Activated T-helper 1 cell treated with anti-CD3 and anti-CD28 coated beads, Interleukin-12 subunit alpha, Interleukin-12 subunit beta, Interleukin-2, Interleukin-4 antibody, amounts not matched to agents 30 ng/mL and 10 ng/mL and 1 ng/mL, durations not matched to agents 14 hours and 24 hours and 36 hours (primary cell): ENCODE results near the gene SOX9. TPM values are rescaled to one million over a fixed set of nuclear protein-coding genes. Genes with fewer than 3 reads are reported as not detected.

Experiments
- DNase-seq: peaks from one replicate; pipeline ENCODE4 v3.0.0; 2021; ENCODE audit warnings: low spot score
- H3K27ac Mint-ChIP-seq: one replicate; pipeline ENCODE4 v1.8.0; 2021; ENCODE audit warnings: mild to moderate bottlenecking, mixed read lengths
- H3K27me3 Mint-ChIP-seq: one replicate; pipeline ENCODE4 v1.8.0; 2022; ENCODE audit warnings: mild to moderate bottlenecking, moderate library complexity, mixed read lengths; ENCODE audit not compliant: insufficient read depth
- H3K36me3 Mint-ChIP-seq: one replicate; pipeline ENCODE4 v1.8.0; 2021; ENCODE audit warnings: low read depth, mixed read lengths
- H3K4me1 Mint-ChIP-seq: one replicate; pipeline ENCODE4 v1.8.0; 2021; ENCODE audit warnings: low read depth, mixed read lengths
- H3K4me3 Mint-ChIP-seq: one replicate; pipeline ENCODE4 v1.8.0; 2021; ENCODE audit warnings: mild to moderate bottlenecking, moderate library complexity, mixed read lengths
- H3K9me3 Mint-ChIP-seq: one replicate; pipeline ENCODE4 v1.8.0; 2021; ENCODE audit warnings: mixed read lengths
- intact Hi-C: fragments of 100-400 bp; cut with micrococcal nuclease; formaldehyde crosslinking; loops from one replicate; pipeline ENCODE4 v1.15.1; 2024
- total RNA-seq: library from RNA; stranded (reverse); gene quantifications from 2 replicates; pipeline ENCODE4 v1.2.3, GENCODE V29; 2022

The SOX9 gene
- total RNA-seq: not detected in 2 replicates

- Mint-ChIP-seq H3K27me3 (peaks cover 66% of the 10 kb centered on the region), H3K27ac (peak within 1 kb of the TSS; percentile 68), H3K4me1 (no peaks in the 10 kb centered on the region), H3K36me3 (peaks cover 2% of the 10 kb centered on the region), H3K4me3 (no peak within 1 kb of the TSS), H3K9me3 (no peaks in the 10 kb centered on the region)
- intact Hi-C loops: no loop called here
- DNase-seq: no peak
These were observed at the start of gene SOX9 for GRCh38 chr17:72120642-72121163. TSS of gene SOX9 (plus strand) at chr17:72121020. CDS start at chr17:72121392, 372 bp downstream.

GRCh38 chr17:72071330-72071729 is 49.5 kb upstream of the SOX9 start:
- Mint-ChIP-seq H3K4me1 (no peaks in the 10 kb centered on the region), H3K27ac (no peak overlapping the region), H3K27me3 (no peaks in the 10 kb centered on the region), H3K36me3 (no peaks in the 10 kb centered on the region), H3K4me3 (no peak overlapping the region), H3K9me3 (peaks cover 1% of the 10 kb centered on the region)
- intact Hi-C loops: no loop called here
- DNase-seq: no peak

- DNase-seq: no peak
- no peak overlapping the region for H3K27ac Mint-ChIP-seq
- H3K4me3 Mint-ChIP-seq: no peak overlapping the region
- intact Hi-C loops: no loop called here
- no peaks in the 10 kb centered on the region for H3K36me3 Mint-ChIP-seq
- H3K27me3 Mint-ChIP-seq: no peaks in the 10 kb centered on the region
- no peaks in the 10 kb centered on the region for H3K4me1 Mint-ChIP-seq
- peaks cover 11% of the 10 kb centered on the region for H3K9me3 Mint-ChIP-seq
These were observed 44.7 kb upstream of the SOX9 start for GRCh38 chr17:72075995-72076677.

- Mint-ChIP-seq H3K4me1 (no peaks in the 10 kb centered on the region), H3K4me3 (no peak overlapping the region), H3K9me3 (peaks cover 15% of the 10 kb centered on the region), H3K36me3 (no peaks in the 10 kb centered on the region), H3K27me3 (no peaks in the 10 kb centered on the region), H3K27ac (no peak overlapping the region)
- DNase-seq: no peak
- intact Hi-C loops: no loop called here
These were observed 44.2 kb upstream of the SOX9 start for GRCh38 chr17:72076678-72077030.

- no peak for DNase-seq
- Mint-ChIP-seq H3K9me3 (peaks cover 17% of the 10 kb centered on the region), H3K27ac (no peak overlapping the region), H3K27me3 (no peaks in the 10 kb centered on the region), H3K4me1 (no peaks in the 10 kb centered on the region), H3K4me3 (no peak overlapping the region), H3K36me3 (no peaks in the 10 kb centered on the region)
- intact Hi-C loops: no loop called here
These were observed 43.4 kb upstream of the SOX9 start for GRCh38 chr17:72077326-72077960.

GRCh38 chr17:72079700-72080099 is 41.1 kb upstream of the SOX9 start:
- no peak for DNase-seq
- Mint-ChIP-seq H3K36me3 (no peaks in the 10 kb centered on the region), H3K27me3 (no peaks in the 10 kb centered on the region), H3K4me1 (no peaks in the 10 kb centered on the region), H3K4me3 (no peak overlapping the region), H3K27ac (no peak overlapping the region), H3K9me3 (peaks cover 17% of the 10 kb centered on the region)
- intact Hi-C loops: no loop called here

- Mint-ChIP-seq H3K4me3 (no peak overlapping the region), H3K4me1 (no peaks in the 10 kb centered on the region), H3K36me3 (no peaks in the 10 kb centered on the region), H3K9me3 (no peaks in the 10 kb centered on the region), H3K27me3 (no peaks in the 10 kb centered on the region), H3K27ac (no peak overlapping the region)
- no peak for DNase-seq
- intact Hi-C loops: no loop called here
These were observed 32.9 kb upstream of the SOX9 start for GRCh38 chr17:72087876-72088275.

- H3K27me3 Mint-ChIP-seq: no peaks in the 10 kb centered on the region
- no peaks in the 10 kb centered on the region for H3K36me3 Mint-ChIP-seq
- H3K9me3 Mint-ChIP-seq: no peaks in the 10 kb centered on the region
- DNase-seq: no peak
- no peak overlapping the region for H3K27ac Mint-ChIP-seq
- no peaks in the 10 kb centered on the region for H3K4me1 Mint-ChIP-seq
- intact Hi-C loops: no loop called here
- H3K4me3 Mint-ChIP-seq: no peak overlapping the region
These were observed 31.3 kb upstream of the SOX9 start for GRCh38 chr17:72089453-72089987.

GRCh38 chr17:72090108-72090507 is 30.7 kb upstream of the SOX9 start:
- Mint-ChIP-seq H3K4me3 (no peak overlapping the region), H3K36me3 (no peaks in the 10 kb centered on the region), H3K4me1 (no peaks in the 10 kb centered on the region), H3K27ac (no peak overlapping the region), H3K27me3 (no peaks in the 10 kb centered on the region), H3K9me3 (peaks cover 4% of the 10 kb centered on the region)
- DNase-seq: no peak
- intact Hi-C loops: no loop called here

GRCh38 chr17:72092710-72093322 is 28.0 kb upstream of the SOX9 start:
- H3K27ac Mint-ChIP-seq: no peak overlapping the region
- H3K4me3 Mint-ChIP-seq: no peak overlapping the region
- no peak for DNase-seq
- H3K36me3 Mint-ChIP-seq: no peaks in the 10 kb centered on the region
- H3K4me1 Mint-ChIP-seq: no peaks in the 10 kb centered on the region
- peaks cover 1% of the 10 kb centered on the region for H3K27me3 Mint-ChIP-seq
- intact Hi-C loops: no loop called here
- H3K9me3 Mint-ChIP-seq: peaks cover 5% of the 10 kb centered on the region

GRCh38 chr17:72093707-72094106 is 27.1 kb upstream of the SOX9 start:
- Mint-ChIP-seq H3K27ac (no peak overlapping the region), H3K9me3 (peaks cover 10% of the 10 kb centered on the region), H3K27me3 (peaks cover 1% of the 10 kb centered on the region), H3K4me3 (no peak overlapping the region), H3K4me1 (no peaks in the 10 kb centered on the region), H3K36me3 (no peaks in the 10 kb centered on the region)
- no peak for DNase-seq
- intact Hi-C loops: no loop called here

GRCh38 chr17:72095316-72095715 is 25.5 kb upstream of the SOX9 start:
- H3K4me1 Mint-ChIP-seq: no peaks in the 10 kb centered on the region
- H3K9me3 Mint-ChIP-seq: peaks cover 10% of the 10 kb centered on the region
- H3K27me3 Mint-ChIP-seq: peaks cover 1% of the 10 kb centered on the region
- H3K27ac Mint-ChIP-seq: no peak overlapping the region
- intact Hi-C loops: no loop called here
- no peaks in the 10 kb centered on the region for H3K36me3 Mint-ChIP-seq
- DNase-seq: no peak
- H3K4me3 Mint-ChIP-seq: no peak overlapping the region

- DNase-seq: no peak
- Mint-ChIP-seq H3K9me3 (peaks cover 10% of the 10 kb centered on the region), H3K27ac (no peak overlapping the region), H3K4me3 (no peak overlapping the region), H3K4me1 (no peaks in the 10 kb centered on the region), H3K36me3 (no peaks in the 10 kb centered on the region), H3K27me3 (peaks cover 1% of the 10 kb centered on the region)
- intact Hi-C loops: no loop called here
These were observed 23.7 kb upstream of the SOX9 start for GRCh38 chr17:72097144-72097543.
